CD4-positive, alpha-beta T cell treated with Interferon gamma for 1 hour (primary cell): Measurements from ENCODE around the gene FADS2.
A peak's percentile ranks its signal among the peaks of the same experiment; 100 is the strongest.

Experiments
- DNase-seq: peaks from one replicate; pipeline ENCODE4 v3.0.0-alpha.2; 2020

The FADS2 gene

GRCh38 chr11:61827571-61828378 is at the start of gene FADS2:
FADS2 (plus strand) TSS chr11:61828300; CDS start chr11:61828391, 91 bp downstream.
- peak; percentile 65 for DNase-seq

GRCh38 chr11:61778357-61778886 is 49.7 kb upstream of the FADS2 start:
- no peak for DNase-seq

GRCh38 chr11:61778920-61779650 is 49.0 kb upstream of the FADS2 start:
- DNase-seq: no peak

GRCh38 chr11:61779666-61780525 is 48.2 kb upstream of the FADS2 start:
- no peak for DNase-seq

- DNase-seq: no peak
Measured at GRCh38 chr11:61780581-61781162, 47.4 kb upstream of the FADS2 start.

GRCh38 chr11:61781585-61781984 is 46.5 kb upstream of the FADS2 start:
- no peak for DNase-seq

GRCh38 chr11:61782299-61782698 is 45.8 kb upstream of the FADS2 start:
- DNase-seq: no peak

GRCh38 chr11:61782841-61783240 is 45.3 kb upstream of the FADS2 start:
- DNase-seq: no peak

- no peak for DNase-seq
Measured at GRCh38 chr11:61783717-61784505, 44.2 kb upstream of the FADS2 start.

GRCh38 chr11:61784506-61784805 is 43.6 kb upstream of the FADS2 start:
- DNase-seq: no peak

- no peak for DNase-seq
Measured at GRCh38 chr11:61785837-61786402, 42.2 kb upstream of the FADS2 start.

- no peak for DNase-seq
Measured at GRCh38 chr11:61787928-61788491, 40.1 kb upstream of the FADS2 start.

- DNase-seq: peak; percentile 47
Measured at GRCh38 chr11:61791737-61792309, 36.3 kb upstream of the FADS2 start.

GRCh38 chr11:61792310-61793082 is 35.6 kb upstream of the FADS2 start, which contains the start of the genes FEN1 and TMEM258:
FEN1 (plus strand) TSS chr11:61792911; CDS start chr11:61795362, 2,451 bp downstream.
TMEM258 (minus strand) TSS chr11:61792599; CDS start chr11:61792558, 41 bp downstream.
- peak; percentile 89 for DNase-seq

GRCh38 chr11:61793083-61793828 is 34.8 kb upstream of the FADS2 start:
- no peak for DNase-seq

- DNase-seq: no peak
Measured at GRCh38 chr11:61793829-61794204, 34.3 kb upstream of the FADS2 start.

GRCh38 chr11:61794579-61794978 is 33.5 kb upstream of the FADS2 start:
- DNase-seq: no peak

- no peak for DNase-seq
Measured at GRCh38 chr11:61795459-61795858, 32.6 kb upstream of the FADS2 start.
